HepG2 (cell line): Measurements from ENCODE around the gene BACH2. TPM values are rescaled to one million over a fixed set of nuclear protein-coding genes. Genes with fewer than 3 reads are reported as not detected.

Source experiments
- DPF2 ChIP-seq: sonication (generic); formaldehyde crosslinking; IDR thresholded peaks from 2 replicates; pipeline ENCODE4 v1.4.0; 2020; ENCODE audit warnings: mild to moderate bottlenecking, low read depth, missing genetic modification reagents, borderline replicate concordance
- HIVEP1 ChIP-seq: sonication (generic); formaldehyde crosslinking; IDR thresholded peaks from 2 replicates; pipeline ENCODE4 v1.4.0; 2020; ENCODE audit warnings: mild to moderate bottlenecking, missing genetic modification reagents
- JUND ChIP-seq: sonication (generic); formaldehyde crosslinking; IDR thresholded peaks from 2 replicates; pipeline ENCODE4 v1.8.0; 2022; ENCODE audit warnings: mild to moderate bottlenecking, missing genetic modification reagents
- MAFK ChIP-seq, 2 experiments: IDR thresholded peaks in 1 of 2; conservative IDR thresholded peaks in 1 of 2; 2 replicates each; pipeline ENCODE4 v1.6.1; 2011; ENCODE audit warnings: improper control_type of control experiment in 2 of 2, low read length in 2 of 2
- NFE2L1 ChIP-seq: sonication (generic); formaldehyde crosslinking; IDR thresholded peaks from 2 replicates; pipeline ENCODE4 v1.4.0; 2020; ENCODE audit warnings: missing genetic modification reagents, mild to moderate bottlenecking, borderline replicate concordance
- ZFY ChIP-seq: sonication (generic); formaldehyde crosslinking; IDR thresholded peaks from 2 replicates; pipeline ENCODE4 v1.4.0; 2020; ENCODE audit warnings: missing genetic modification reagents
- ZNF251 ChIP-seq: sonication (generic); formaldehyde crosslinking; IDR thresholded peaks from 2 replicates; pipeline ENCODE4 v1.9.0; 2021; ENCODE audit warnings: mild to moderate bottlenecking, missing genetic modification reagents
- ZNF652 ChIP-seq: IDR thresholded peaks from 2 replicates; pipeline ENCODE4 v1.6.1; 2016; ENCODE audit warnings: low read depth, borderline replicate concordance
- polyA plus RNA-seq, 8 experiments: library from polyadenylated mRNA; depleted of rRNA in 3 of 8; stranded (reverse) in 7 of 8; unstranded in 1 of 8; fragments of >200 nt; fragmentation: Illumina TruSeq in 4 of 8; extraction: Trizol in 4 of 8; gene quantifications; 2 replicates each; pipeline versions ENCODE4 v1.2.1 to v1.2.3, GENCODE V29; 2011 to 2016; ENCODE audit warnings: low read depth in 4 of 8, missing spikeins in 1 of 8, mixed read lengths in 1 of 8; ENCODE audit not compliant: insufficient read depth in 1 of 8
- total RNA-seq, 5 experiments: library from RNA; depleted of rRNA; stranded (reverse); fragments of >200 nt; fragmentation: Illumina TruSeq; extraction: Trizol; gene quantifications; 2 replicates each; pipeline ENCODE4 v1.2.3, GENCODE V29; 2016; ENCODE audit warnings: low read depth in 1 of 5
- TF ChIP-seq, protein P1 (sequence below): sonication (generic); formaldehyde crosslinking; IDR thresholded peaks from 2 replicates; pipeline ENCODE4 v1.5.0; 2020; ENCODE audit warnings: mild to moderate bottlenecking, missing genetic modification reagents, borderline replicate concordance
- TF ChIP-seq, protein P2 (sequence below): sonication (generic); formaldehyde crosslinking; IDR thresholded peaks from 2 replicates; pipeline ENCODE4 v1.4.0; 2020; ENCODE audit warnings: missing genetic modification reagents

BACH2 gene
- total and polyA plus RNA-seq, 2 of the 13 experiments (the other 11 are each of a cell fraction or from before 2014, with no cell fraction given) = 0.01 TPM; not detected in 1

DNA sequence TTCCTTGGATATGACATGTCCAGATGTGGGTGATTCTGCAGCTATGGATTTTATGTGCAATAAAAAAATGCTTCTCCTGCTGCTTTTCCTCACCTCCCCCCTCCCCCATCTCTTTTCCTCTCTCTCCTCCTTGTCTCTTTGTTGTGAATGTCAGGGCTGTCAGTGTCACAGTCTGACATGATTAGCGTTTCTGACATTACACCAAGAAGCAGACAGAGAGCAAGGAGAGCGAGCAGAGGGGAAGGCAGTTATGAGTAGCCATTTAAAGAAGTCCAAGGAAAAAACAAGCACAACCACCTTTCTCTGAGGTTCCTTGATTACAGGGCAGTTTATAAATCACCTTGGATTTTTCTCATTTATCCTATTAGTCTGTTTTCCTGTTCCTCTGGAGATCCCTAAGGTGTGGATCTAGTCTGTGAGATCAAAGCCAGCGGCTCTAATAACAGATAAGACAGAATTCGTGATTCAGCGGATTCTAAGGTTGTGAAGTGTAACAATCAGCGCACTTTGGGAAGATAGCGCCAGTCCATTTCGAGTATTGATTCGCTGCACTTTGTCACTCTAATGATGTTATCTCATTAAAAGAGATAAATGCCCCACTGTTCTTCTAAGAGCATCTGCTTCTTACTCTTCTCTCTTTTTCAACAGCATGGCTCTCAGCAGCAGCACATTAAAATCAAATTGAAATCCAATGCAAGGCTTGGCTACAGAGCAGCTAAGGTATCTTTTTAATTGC, 101.4 kb downstream of the BACH2 start (continued):
- TF ChIP-seq, protein P1, sequence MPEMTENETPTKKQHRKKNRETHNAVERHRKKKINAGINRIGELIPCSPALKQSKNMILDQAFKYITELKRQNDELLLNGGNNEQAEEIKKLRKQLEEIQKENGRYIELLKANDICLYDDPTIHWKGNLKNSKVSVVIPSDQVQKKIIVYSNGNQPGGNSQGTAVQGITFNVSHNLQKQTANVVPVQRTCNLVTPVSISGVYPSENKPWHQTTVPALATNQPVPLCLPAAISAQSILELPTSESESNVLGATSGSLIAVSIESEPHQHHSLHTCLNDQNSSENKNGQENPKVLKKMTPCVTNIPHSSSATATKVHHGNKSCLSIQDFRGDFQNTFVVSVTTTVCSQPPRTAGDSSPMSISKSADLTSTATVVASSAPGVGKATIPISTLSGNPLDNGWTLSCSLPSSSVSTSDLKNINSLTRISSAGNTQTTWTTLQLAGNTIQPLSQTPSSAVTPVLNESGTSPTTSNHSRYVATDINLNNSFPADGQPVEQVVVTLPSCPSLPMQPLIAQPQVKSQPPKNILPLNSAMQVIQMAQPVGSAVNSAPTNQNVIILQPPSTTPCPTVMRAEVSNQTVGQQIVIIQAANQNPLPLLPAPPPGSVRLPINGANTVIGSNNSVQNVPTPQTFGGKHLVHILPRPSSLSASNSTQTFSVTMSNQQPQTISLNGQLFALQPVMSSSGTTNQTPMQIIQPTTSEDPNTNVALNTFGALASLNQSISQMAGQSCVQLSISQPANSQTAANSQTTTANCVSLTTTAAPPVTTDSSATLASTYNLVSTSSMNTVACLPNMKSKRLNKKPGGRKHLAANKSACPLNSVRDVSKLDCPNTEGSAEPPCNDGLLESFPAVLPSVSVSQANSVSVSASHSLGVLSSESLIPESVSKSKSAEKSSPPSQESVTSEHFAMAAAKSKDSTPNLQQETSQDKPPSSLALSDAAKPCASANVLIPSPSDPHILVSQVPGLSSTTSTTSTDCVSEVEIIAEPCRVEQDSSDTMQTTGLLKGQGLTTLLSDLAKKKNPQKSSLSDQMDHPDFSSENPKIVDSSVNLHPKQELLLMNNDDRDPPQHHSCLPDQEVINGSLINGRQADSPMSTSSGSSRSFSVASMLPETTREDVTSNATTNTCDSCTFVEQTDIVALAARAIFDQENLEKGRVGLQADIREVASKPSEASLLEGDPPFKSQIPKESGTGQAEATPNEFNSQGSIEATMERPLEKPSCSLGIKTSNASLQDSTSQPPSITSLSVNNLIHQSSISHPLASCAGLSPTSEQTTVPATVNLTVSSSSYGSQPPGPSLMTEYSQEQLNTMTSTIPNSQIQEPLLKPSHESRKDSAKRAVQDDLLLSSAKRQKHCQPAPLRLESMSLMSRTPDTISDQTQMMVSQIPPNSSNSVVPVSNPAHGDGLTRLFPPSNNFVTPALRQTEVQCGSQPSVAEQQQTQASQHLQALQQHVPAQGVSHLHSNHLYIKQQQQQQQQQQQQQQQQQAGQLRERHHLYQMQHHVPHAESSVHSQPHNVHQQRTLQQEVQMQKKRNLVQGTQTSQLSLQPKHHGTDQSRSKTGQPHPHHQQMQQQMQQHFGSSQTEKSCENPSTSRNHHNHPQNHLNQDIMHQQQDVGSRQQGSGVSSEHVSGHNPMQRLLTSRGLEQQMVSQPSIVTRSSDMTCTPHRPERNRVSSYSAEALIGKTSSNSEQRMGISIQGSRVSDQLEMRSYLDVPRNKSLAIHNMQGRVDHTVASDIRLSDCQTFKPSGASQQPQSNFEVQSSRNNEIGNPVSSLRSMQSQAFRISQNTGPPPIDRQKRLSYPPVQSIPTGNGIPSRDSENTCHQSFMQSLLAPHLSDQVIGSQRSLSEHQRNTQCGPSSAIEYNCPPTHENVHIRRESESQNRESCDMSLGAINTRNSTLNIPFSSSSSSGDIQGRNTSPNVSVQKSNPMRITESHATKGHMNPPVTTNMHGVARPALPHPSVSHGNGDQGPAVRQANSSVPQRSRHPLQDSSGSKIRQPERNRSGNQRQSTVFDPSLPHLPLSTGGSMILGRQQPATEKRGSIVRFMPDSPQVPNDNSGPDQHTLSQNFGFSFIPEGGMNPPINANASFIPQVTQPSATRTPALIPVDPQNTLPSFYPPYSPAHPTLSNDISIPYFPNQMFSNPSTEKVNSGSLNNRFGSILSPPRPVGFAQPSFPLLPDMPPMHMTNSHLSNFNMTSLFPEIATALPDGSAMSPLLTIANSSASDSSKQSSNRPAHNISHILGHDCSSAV = no peak
- no peak for TF ChIP-seq NFE2L1
- no peak for TF ChIP-seq MAFK (conservative IDR thresholded peaks at IDR 0.05 in 1 of 2, IDR thresholded peaks at IDR 0.05 in 1 of 2; ENCODE audit: low read length in 2 of 2)
- no peak for TF ChIP-seq JUND (CRISPR knock-in tag)
- TF ChIP-seq DPF2 (CRISPR knock-in tag) = no peak
- TF ChIP-seq HIVEP1 = no peak
- no peak for TF ChIP-seq ZFY
- TF ChIP-seq, protein P2, sequence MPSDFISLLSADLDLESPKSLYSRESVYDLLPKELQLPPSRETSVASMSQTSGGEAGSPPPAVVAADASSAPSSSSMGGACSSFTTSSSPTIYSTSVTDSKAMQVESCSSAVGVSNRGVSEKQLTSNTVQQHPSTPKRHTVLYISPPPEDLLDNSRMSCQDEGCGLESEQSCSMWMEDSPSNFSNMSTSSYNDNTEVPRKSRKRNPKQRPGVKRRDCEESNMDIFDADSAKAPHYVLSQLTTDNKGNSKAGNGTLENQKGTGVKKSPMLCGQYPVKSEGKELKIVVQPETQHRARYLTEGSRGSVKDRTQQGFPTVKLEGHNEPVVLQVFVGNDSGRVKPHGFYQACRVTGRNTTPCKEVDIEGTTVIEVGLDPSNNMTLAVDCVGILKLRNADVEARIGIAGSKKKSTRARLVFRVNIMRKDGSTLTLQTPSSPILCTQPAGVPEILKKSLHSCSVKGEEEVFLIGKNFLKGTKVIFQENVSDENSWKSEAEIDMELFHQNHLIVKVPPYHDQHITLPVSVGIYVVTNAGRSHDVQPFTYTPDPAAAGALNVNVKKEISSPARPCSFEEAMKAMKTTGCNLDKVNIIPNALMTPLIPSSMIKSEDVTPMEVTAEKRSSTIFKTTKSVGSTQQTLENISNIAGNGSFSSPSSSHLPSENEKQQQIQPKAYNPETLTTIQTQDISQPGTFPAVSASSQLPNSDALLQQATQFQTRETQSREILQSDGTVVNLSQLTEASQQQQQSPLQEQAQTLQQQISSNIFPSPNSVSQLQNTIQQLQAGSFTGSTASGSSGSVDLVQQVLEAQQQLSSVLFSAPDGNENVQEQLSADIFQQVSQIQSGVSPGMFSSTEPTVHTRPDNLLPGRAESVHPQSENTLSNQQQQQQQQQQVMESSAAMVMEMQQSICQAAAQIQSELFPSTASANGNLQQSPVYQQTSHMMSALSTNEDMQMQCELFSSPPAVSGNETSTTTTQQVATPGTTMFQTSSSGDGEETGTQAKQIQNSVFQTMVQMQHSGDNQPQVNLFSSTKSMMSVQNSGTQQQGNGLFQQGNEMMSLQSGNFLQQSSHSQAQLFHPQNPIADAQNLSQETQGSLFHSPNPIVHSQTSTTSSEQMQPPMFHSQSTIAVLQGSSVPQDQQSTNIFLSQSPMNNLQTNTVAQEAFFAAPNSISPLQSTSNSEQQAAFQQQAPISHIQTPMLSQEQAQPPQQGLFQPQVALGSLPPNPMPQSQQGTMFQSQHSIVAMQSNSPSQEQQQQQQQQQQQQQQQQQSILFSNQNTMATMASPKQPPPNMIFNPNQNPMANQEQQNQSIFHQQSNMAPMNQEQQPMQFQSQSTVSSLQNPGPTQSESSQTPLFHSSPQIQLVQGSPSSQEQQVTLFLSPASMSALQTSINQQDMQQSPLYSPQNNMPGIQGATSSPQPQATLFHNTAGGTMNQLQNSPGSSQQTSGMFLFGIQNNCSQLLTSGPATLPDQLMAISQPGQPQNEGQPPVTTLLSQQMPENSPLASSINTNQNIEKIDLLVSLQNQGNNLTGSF (CRISPR knock-in tag) = no peak
- no peak for TF ChIP-seq ZNF251 (CRISPR knock-in tag)
- no peak for TF ChIP-seq ZNF652
